NCI-H1105 treated with DMSO at 0.1 percent for 48 hours (cell line): ENCODE measurements around the gene RHOG.
"Not testable (repeated sequence)": the region's sequence is repeated elsewhere in the genome, so short reads cannot be mapped to it uniquely, and the experiment has no call there.

Experiments used
- DNase-seq: peaks from one replicate; lab custom pipeline; 2025; lab: John Stamatoyannopoulos, UW

Gene RHOG

GRCh38 chr11:3834349-3834663 is 6.5 kb downstream of the RHOG start:
- DNase-seq, result no peak

GRCh38 chr11:3833449-3833848 is 7.3 kb downstream of the RHOG start:
- DNase-seq, result no peak

GRCh38 chr11:3832816-3833215 is 7.9 kb downstream of the RHOG start:
- no peak for DNase-seq

- no peak for DNase-seq
Observed at GRCh38 chr11:3831378-3832239, 9.2 kb downstream of the RHOG start.

- DNase-seq, result no peak
Observed at GRCh38 chr11:3830730-3831129, 10.0 kb downstream of the RHOG start.

- no peak for DNase-seq
Observed at GRCh38 chr11:3830088-3830487, 10.7 kb downstream of the RHOG start.

- no peak for DNase-seq
Observed at GRCh38 chr11:3827434-3828186, 13.1 kb downstream of the RHOG start.

- DNase-seq, result no peak
Observed at GRCh38 chr11:3826721-3827120, 14.0 kb downstream of the RHOG start.

GRCh38 chr11:3825473-3826154 is 15.1 kb downstream of the RHOG start:
- no peak for DNase-seq

GRCh38 chr11:3824714-3825472 is 15.9 kb downstream of the RHOG start:
- no peak for DNase-seq

- no peak for DNase-seq
Observed at GRCh38 chr11:3823762-3824506, 16.8 kb downstream of the RHOG start.

- no peak for DNase-seq
Observed at GRCh38 chr11:3823303-3823702, 17.5 kb downstream of the RHOG start.

- DNase-seq, result no peak
Observed at GRCh38 chr11:3822312-3822711, 18.4 kb downstream of the RHOG start.

GRCh38 chr11:3820971-3821370 is 19.8 kb downstream of the RHOG start:
- no peak for DNase-seq

- no peak for DNase-seq
Observed at GRCh38 chr11:3817181-3817800, 23.5 kb downstream of the RHOG start.

GRCh38 chr11:3816673-3817072 is 24.1 kb downstream of the RHOG start:
- DNase-seq, result no peak

- no peak for DNase-seq
Observed at GRCh38 chr11:3815845-3816244, 24.9 kb downstream of the RHOG start.

GRCh38 chr11:3814832-3815231 is 25.9 kb downstream of the RHOG start:
- not testable (repeated sequence) for DNase-seq

GRCh38 chr11:3810951-3811350 is 29.8 kb downstream of the RHOG start:
- no peak for DNase-seq

- DNase-seq, result no peak
Observed at GRCh38 chr11:3810446-3810845, 30.3 kb downstream of the RHOG start.

GRCh38 chr11:3809624-3809928 is 31.2 kb downstream of the RHOG start:
- DNase-seq, result no peak
